ENCODE results near the gene ZMYM2. TPM values are rescaled to one million over a fixed set of nuclear protein-coding genes. Genes with fewer than 3 reads are reported as not detected.

Gene ZMYM2
- total RNA-seq, 1 experiment from 2014 or later, result 39.1 TPM

DNA sequence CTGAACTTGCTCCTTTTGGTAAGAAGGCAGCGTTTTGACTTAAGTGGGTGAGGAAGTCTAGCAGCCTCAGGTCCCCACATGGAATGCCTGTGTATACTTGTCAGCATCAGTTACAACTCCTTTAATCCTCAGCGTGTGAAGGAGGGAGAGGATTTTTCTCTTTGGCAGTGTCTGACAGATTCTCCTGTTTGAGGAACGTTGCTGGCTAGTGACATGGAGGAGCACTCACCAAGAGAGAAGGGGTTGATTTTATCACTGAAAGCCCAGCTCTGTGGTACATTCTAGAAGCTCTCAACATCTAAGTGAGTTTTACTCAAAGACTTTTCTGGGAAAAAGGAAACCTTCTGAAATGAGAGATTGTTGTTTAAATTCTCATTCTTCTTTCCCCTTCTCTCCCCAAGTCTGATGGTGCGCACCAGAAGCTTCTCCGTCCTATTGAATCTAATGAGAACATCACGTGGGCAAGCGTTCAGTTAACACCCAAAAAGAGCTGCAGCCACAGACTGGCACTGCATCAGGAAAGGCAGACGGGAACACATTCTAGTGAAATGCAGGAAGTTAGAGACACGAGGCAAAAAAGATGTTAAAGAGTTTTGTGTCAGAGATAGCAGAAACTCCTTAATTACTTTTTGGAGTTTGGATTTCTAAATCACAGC lies 144.1 kb downstream of the ZMYM2 start:
- no peak for DNase-seq (ENCODE audit: low read depth)

DNA sequence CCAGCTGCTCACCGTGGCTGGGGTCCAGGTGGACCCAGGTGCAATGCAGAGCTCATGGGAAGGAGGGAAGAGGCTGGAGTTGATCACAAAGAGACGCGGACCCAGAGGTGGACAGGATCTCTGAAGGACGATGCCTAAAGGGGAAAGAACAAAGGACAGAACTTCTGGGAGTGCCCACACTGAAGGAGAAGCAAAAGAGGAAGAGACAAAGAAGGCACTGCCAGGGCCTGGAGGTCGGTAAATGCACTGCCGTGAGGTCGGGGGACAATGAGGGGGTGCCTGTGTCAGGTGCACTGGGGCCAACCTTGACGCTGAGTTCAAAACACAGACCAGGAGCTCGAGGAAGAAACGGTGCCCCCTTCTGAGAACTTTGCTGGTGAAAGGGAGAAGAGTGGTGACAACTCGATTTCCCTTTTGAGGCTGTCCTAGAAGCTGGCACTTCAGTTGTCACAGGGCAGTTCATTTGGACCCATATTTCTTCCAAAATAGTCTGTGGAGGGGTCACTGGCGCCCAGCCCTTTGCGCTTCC lies 146.7 kb downstream of the ZMYM2 start:
- no peak for DNase-seq (ENCODE audit: low read depth)

DNA sequence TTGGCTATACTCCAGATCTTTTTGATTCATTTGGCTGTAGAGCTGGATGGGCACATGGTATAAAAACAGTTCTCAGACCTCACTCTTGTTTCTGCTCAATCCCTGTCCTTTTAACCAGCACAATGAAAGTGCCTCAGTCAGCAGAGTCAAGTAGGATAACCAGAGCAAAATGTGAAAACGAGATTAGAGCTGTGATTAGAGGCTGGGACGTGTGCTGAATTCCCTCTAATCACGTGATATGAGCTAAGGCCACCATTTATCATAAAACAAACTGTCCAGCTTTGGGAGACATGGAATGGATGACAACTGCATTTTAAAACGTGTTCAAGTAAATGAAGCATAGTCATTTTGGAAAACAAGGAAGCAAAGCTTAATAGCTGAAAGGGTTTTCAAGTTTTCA lies 148.2 kb downstream of the ZMYM2 start:
- DNase-seq (ENCODE audit: low read depth), result no peak

DNA sequence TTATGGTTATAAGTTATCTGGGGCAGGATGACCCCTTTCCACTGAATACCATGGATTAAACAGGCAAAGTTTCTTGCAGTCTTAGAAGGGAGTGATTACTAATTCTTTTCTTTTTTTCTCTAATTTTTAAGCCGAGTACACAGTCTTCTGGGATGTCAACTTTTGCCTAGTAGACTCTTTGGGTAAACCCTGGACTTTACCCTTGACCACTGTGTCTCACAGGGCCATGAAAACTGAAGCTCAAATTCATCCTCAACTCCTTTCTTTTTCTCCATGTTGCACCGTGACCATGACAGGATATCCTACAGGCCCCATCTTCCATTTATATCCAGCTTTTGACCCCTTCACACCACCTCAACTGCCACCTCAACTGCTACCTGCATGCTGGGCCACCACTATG lies 150.5 kb downstream of the ZMYM2 start:
- DNase-seq (ENCODE audit: low read depth), result no peak

DNA sequence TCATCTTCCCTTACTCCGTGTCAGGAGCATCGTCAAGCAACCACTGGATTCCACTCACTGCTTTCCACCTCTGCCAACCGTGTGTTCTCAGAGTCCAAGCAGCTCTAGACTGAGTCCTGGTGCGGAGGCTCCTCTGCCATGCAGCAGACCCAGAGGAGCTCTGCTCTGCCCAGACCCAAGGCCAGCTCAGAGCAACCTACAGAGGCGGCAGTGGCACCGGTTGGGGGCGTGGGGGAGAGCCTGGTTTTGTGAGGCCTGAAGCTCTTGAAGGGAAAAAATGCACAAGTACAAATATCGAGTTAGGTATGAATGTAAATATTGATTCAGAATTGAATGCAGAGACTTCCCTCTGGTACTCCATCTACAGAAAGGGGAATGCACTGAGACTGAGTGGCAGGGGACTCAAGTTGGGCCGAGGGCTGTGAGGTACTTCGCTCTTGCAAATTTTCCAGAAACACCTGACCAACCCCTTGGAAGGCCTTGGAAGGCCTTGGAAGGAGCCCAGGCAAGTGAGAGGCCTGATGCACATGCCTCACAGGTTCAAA lies 155.6 kb downstream of the ZMYM2 start:
- DNase-seq (ENCODE audit: low read depth), result no peak

DNA sequence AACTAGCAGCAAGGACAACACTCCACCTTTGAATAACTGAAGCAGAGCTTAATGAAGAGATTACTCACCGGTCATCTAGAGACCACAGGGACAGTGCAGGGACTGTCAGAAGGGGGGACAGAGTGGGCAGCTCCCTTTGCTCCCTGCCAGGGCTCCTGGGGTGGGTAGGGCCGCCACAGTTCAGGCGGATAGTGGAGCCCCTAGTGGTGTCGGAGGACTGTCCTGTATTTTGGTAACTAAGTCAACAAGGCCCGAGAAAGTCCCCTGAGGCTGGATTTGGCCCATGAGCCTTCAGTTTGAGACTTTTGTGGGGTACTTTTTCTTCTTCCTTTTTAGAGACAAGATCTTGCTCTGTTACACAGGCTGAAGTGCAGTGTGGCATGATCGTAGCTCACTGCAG lies 157.7 kb downstream of the ZMYM2 start:
- DNase-seq (ENCODE audit: low read depth), result no peak

DNA sequence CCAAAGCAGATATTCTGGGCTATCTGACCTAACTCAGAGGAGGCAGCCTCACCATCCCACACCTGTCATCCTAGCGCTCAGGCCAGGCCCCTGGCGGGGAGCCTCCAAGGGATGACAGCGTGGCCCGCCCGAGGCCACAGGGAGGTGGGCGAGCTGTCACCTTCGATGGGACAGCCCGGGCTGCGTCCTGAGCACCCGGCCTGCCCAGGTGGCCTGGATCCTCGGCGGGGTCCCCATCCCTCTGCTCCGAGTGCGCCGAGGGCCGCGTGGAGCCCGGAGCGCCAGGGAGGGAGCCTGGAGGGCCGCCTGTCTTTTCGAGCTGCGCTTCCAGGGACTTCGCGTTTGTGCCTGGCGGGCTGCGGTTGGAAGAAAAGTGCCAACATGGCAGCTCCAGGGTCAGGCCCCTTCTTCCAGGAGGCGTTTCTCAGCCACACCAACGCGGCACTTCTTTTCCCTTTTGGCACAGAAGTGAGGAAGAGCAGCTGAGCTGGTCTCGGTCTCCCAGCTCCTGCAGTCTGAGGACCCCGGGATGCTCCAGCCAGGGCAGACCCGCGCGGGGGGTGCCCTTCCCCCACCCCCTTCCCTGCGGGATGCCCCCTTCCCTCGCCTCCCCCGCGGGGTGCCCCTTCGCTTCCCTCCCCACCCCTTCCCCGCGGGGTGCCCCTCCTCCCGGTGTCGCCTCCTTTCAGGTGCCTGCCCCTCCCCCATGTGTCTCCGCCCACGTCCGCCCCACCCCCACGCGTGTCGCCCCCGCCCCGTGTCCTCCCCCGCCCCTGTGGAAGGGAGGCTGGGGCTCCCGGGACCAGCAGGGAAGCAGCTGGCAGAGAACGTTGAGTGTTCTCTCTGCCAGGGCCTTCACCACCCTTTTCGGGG lies 160.0 kb downstream of the ZMYM2 start:
- DNase-seq (ENCODE audit: low read depth), result peak; percentile 22

DNA sequence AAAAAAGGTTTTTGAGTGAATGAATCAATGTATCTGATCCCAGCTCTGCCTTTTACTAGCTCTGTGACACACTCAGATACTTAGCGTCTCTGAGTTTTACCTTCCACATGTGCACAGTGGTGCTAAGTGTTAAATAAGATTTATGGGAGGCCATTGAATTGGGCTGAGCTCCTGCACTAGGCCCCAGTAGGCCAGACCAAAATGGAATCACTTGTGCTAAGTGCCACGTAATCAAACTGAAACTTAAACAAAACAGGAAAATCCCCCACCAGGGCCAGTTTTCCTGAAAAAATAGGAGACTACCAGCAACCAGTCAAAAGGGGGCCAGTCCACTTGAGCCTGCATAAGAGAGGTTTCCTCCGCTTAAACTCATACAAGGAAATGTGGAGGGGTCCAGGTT lies 161.4 kb downstream of the ZMYM2 start:
- DNase-seq (ENCODE audit: low read depth), result no peak

DNA sequence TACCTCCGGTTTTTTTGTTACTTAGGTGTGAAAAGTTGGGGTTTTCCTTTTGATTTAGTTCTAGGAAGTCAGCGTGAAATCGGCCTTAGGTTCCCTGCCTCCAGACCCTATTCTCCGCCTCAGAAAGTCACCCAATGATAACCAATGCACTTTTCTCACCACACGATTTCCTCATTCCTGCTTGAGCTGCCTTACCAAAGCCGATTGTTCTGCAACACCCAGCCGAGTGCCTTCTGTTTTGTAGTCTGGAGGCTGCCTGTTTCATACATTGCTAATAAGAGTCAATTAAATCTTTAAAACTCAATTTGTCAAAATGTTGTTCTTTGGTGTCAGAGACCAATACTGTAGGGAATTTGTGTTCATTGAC lies 162.6 kb downstream of the ZMYM2 start:
- no peak for DNase-seq (ENCODE audit: low read depth)

DNA sequence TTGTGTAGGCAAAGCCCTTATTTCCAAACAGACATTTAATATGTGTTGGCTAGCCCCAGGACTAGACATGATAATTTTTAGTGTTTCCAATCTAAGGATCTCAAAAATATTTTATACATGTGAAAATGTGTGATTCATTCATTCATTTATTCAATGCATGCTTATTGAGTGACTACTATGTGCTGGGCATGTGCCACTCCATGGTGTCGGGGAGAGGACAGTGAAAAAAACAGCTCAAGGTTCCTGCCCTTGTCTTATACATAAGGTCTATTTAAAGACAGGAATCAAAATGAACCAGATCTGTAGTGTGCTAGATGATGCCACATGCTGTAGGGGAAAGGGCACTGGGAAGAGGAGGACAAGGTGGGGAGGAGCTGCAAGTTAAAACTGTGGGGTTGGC lies 165.8 kb downstream of the ZMYM2 start:
- DNase-seq (ENCODE audit: low read depth), result no peak

DNA sequence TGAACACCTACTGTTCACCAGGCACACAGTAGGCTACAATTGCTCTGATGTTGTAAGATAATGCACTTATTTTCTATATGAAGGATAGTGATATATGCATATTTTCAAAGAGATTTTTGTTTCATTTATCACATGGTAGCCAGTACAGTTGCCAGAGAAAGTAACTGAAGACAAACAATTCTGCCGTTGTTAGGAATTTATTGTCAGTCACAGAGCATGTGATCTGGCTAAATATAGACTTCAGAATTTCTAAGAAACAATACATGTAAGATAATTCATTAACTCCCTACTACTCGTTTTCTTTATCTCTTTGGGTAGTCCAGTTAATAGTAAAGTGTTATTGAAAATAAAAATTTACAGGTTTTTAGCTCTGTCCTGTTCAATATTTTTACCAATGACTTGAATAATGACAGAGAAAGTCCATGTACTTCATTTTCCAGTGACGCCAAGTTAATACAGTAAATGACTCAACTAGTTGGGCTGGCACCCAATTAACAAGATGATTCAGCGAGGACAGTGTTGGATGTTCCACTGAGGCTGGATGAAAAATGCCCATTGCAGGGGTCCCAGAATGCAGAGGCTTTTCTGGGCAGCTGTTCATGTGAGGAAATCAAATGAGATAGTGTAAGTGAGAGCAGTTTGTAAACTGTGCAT lies 166.7 kb downstream of the ZMYM2 start:
- DNase-seq (ENCODE audit: low read depth), result peak; percentile 75

DNA sequence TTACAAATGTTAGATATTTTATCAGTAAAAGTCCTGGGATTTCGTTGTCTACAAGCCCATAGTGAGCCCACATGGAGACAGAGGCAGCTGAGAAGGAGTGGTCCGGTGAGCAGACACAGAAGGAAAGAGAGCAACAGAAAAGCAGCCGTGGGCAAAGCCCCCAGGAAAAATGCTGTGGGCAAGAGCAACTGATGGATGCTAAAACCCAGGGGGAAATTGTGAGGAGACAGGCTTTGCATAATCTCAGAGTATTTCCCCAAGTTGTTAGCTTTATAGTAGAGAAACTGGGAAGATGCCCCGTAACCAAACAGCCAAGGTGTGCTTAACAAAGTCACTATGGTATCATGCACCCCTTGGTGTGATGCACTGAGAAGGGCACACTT lies 167.2 kb downstream of the ZMYM2 start:
- no peak for DNase-seq (ENCODE audit: low read depth)

DNA sequence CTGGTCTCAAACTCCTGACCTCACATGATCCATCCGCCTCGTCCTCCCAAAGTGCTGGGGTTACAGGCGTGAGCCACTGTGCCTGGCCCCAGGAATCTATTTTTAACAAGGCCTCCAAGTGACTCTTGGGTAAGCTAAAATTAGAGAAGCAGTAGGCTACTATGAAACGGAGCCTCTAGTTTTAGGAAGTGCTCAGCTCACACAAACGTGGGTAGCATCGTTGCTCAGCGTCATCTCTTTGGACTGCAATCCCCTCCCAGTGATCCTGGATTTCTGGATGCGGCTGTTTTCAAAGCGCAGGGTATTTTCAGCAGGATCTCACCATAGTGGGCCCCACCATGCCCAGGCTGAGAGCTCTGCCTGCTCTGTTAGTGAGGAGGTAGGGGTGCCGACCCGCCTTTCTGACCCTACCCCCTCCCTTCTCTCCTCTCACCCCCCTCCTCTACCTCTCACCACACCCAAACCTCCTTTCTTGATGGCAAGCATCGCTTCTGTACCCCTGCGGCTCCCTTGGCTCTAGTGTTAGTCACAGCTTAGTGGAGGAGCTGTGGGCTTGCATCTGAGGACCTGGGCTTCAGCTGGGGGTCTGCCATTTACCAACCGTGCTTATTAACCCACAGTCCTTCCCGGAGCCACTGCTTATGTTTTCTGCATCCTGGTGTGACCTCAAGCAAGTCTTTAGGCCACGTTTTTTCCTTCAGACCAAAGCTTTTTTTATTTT lies 168.2 kb downstream of the ZMYM2 start:
- no peak for DNase-seq (ENCODE audit: low read depth)

DNA sequence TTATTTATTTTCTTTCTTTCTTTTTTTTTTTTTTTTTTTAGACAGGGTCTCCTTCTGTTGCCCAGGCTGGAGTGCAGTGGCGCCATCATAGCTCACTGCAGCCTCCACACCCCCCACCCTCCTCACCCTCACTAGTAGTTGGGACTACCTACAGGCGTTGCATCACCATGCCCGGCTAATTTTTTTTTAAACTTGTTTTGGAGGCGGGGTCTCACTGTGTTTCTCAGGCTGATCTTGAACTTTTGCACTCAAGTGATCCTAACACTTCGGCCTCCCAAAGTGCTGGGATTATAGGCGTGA lies 168.7 kb downstream of the ZMYM2 start:
- no peak for DNase-seq (ENCODE audit: low read depth)

DNA sequence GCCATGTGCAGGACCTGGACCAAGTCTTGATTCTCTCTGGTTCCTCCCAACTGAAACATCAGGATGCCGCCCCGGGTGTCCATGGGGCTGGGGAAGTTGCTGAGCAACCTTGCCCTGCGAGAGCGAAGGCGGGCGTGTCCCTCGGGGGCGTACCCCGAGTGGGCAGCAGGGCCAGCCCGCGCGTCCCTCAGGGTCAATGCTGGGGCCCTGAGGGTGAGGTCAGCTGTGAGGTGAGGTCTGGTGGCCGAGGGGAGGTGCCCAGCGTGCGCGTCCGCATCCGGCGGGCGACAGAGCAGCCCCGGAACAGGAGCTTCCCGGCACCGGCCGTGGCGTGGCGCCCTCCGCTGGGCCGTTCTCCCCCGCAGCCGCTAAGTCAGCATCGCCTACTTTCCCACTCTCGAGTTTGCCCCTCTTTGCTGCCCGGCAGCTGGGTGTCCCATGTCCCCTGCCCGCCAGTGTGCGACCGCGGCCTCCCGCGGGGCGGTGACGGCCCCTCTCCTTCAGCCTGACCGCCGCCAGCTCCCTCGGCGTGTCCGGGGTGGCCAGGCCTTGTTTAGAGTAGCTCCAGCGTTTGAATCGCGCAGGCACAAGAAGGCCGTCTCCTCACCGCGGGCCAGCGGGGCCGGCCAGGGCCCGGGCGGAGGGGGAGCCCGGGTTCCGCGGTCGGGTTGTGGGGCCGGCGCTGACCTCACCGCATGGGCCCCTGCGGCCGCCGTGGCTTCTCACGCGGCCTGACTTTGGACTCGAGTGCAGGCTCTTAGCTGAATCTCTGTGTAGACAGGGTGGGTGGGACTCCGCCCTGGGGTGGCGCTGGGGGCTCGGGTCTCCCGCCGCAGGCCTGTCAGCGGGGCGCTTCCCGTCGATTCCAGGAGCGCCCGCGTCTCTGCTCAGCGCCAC lies 169.3 kb downstream of the ZMYM2 start:
- DNase-seq (ENCODE audit: low read depth), result peak; percentile 44

DNA sequence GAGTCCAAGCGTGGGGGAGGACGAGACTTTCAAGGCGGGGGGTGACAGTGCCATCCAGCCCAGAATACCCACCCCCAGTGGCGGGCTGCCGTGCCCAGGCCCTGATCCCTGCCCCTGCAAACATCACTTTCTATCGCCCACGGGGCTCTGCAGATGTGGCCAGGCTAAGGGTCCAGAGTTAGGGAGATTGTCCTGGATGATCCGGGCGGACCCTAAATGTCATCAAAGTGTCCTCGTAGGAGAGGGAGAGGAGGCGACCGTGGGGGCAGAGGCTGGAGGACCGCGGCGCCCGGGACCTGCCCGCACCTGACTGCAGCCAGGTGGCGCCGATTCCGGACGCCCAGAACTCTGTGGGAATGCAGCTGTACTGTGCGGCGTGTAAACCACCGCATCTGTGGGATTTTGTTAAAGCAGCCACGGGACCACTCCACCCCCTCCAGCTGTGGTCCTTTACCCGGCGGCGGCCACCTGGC lies 170.0 kb downstream of the ZMYM2 start:
- DNase-seq (ENCODE audit: low read depth), result no peak

DNA sequence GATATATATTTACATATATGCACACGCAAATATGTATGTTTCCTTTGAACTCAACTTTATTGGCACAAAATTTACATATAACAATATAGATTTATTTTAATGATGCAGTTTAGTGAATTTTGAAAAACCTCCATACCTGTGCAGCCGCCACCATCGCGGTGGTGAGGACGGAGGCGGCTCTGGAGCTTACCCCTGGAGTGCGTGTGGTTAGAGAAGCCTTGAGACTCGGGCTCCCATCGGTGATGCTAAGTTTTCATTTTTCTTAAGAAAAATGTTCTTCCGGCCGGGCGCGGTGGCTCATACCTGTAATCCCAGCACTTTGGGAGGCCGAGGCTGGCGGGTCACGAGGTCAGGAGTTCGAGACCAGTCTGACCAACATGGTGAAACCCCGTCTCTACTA lies 170.5 kb downstream of the ZMYM2 start:
- no peak for DNase-seq (ENCODE audit: low read depth)

DNA sequence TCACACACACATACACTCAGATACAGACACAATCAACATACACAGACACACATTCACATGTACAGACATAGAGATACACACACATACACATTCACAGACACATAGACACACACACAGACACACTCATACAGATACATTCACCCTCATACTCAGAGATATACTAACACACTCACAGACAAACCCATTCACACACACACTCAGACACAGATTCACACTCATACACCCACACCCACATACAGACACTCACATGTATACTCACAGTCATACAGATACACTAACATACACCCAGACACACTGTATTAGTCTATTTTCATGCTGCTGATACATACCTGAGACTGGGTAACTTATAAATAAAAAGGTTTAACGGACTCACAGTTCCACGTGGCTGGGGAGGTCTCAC lies 171.5 kb downstream of the ZMYM2 start:
- DNase-seq (ENCODE audit: low read depth), result no peak

DNA sequence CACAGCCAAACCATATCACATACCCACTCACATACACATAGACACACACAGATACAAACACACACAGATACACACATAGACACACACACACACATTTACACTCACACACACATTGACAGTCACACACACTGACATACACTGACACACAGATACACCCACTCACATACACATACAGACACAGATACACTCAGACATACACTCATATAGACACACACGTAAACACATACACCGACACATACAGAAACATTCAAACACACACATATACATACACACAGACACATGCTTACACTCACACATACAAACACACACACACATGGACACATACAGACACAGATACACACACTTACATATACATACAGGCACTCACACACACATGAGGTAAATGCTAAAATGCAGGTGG lies 172.1 kb downstream of the ZMYM2 start:
- no peak for DNase-seq (ENCODE audit: low read depth)

DNA sequence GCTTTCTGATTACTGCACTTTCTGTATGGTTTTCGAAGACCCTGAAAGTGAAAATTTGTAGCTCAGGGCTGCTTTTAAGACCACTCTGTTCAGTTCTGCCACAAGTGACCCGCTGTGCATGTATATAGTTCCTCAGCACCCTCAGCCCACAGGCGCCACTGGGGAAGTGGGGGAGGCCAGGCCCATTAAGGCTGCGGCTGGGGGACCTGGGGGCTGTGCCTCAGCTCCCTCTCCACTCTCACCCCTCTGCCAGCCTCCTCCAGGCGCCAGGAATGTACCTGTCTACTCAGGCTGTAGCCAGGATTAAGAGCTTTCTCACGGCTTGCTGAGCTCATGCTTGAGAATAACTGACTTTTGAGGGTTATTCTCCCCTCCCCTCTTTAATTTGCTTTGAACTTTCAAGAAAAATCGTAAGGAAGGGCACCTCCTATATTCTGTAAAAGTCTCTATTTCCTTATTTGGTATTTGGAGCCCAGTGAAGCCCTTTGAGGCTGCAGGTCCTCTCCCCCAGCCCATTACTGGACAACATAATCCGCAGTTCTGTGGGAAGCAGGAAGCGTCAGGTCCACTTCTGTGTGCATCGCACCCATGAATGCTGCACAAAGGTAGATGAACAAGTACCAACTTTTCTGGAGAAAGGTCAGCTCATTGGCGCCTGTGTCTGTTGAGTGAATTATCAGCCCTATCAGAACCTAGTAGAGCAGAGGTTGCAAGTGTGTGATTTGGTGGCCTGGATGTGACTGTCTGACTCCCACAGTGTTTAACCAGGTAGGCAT lies 172.7 kb downstream of the ZMYM2 start:
- no peak for DNase-seq (ENCODE audit: low read depth)

Measured in LHCN-M2 (cell line).